Uterus (tissue), 4 donors: ENCODE results near the gene TMEM164. TPM values are rescaled to one million over a fixed set of nuclear protein-coding genes. Genes with fewer than 3 reads are reported as not detected.

Experiments used
- DNase-seq, 2 donors: peaks; one replicate each; pipeline ENCODE4 v3.0.0-alpha.2; 2019 to 2020
- H3K27ac ChIP-seq, 2 donors: fragments of 200-600 bp; sonication (generic); 1 replicate in 1 of 2; 2 replicates in 1 of 2; pipeline ENCODE4 v1.5.1; 2016 to 2018
- H3K27me3 ChIP-seq, 2 donors: fragments of 200-600 bp; sonication (generic); one replicate each; pipeline ENCODE4 v1.5.1; 2018 to 2019; ENCODE audit warnings: control low read depth in 1 of 2
- H3K36me3 ChIP-seq, 2 donors: fragments of 200-600 bp; sonication (generic); one replicate each; pipeline ENCODE4 v1.5.1; 2019; ENCODE audit warnings: control low read depth in 1 of 2
- H3K4me1 ChIP-seq, 2 donors: fragments of 200-600 bp; sonication (generic); one replicate each; pipeline ENCODE4 v1.5.1; 2018 to 2019; ENCODE audit warnings: control low read depth in 1 of 2
- H3K4me3 ChIP-seq, 2 donors: fragments of 200-600 bp; sonication (generic); 1 replicate in 1 of 2; 2 replicates in 1 of 2; pipeline ENCODE4 v1.5.1; 2018 to 2019; ENCODE audit warnings: mild to moderate bottlenecking in 1 of 2
- H3K9me3 ChIP-seq, 2 donors: fragments of 200-600 bp; sonication (generic); one replicate each; pipeline ENCODE4 v1.5.1; 2019; ENCODE audit warnings: control low read depth in 1 of 2
- POLR2A ChIP-seq, 2 donors: fragments of 450-650 bp; IDR thresholded peaks; one replicate each; pipeline ENCODE4 v1.6.1; 2016; ENCODE audit warnings: antibody characterized with exemption in 2 of 2, mild to moderate bottlenecking in 1 of 2, moderate library complexity in 1 of 2
- intact Hi-C: fragments of 100-400 bp; cut with DNase I; formaldehyde crosslinking; loops from one replicate; pipeline ENCODE4 v1.15.1; 2023; ENCODE audit warnings: low total_unique reads
- total RNA-seq, 4 donors: library from RNA; depleted of rRNA in 3 of 4; stranded (reverse); fragments of >200 nt in 3 of 4; gene quantifications; one replicate each; pipeline versions ENCODE4 v1.1.0 to v1.2.4, GENCODE V29; 2014 to 2023
- TF ChIP-seq, protein P1 (sequence below), 4 experiments: fragments of 200-600 bp in 2 of 4; fragments of 450-650 bp in 2 of 4; sonication (generic) in 2 of 4; IDR thresholded peaks; one replicate each; pipeline ENCODE4 v1.5.1; 2016 to 2019; ENCODE audit warnings: antibody characterized with exemption in 4 of 4, mild to moderate bottlenecking in 2 of 4, moderate library complexity in 1 of 4
- donor health status: DM: yes; HTN: yes; CAD: no.

TMEM164 gene
- total RNA-seq, 4 donors from 2014 or later = 3.1 to 18.9 (median 11.5) TPM

DNA sequence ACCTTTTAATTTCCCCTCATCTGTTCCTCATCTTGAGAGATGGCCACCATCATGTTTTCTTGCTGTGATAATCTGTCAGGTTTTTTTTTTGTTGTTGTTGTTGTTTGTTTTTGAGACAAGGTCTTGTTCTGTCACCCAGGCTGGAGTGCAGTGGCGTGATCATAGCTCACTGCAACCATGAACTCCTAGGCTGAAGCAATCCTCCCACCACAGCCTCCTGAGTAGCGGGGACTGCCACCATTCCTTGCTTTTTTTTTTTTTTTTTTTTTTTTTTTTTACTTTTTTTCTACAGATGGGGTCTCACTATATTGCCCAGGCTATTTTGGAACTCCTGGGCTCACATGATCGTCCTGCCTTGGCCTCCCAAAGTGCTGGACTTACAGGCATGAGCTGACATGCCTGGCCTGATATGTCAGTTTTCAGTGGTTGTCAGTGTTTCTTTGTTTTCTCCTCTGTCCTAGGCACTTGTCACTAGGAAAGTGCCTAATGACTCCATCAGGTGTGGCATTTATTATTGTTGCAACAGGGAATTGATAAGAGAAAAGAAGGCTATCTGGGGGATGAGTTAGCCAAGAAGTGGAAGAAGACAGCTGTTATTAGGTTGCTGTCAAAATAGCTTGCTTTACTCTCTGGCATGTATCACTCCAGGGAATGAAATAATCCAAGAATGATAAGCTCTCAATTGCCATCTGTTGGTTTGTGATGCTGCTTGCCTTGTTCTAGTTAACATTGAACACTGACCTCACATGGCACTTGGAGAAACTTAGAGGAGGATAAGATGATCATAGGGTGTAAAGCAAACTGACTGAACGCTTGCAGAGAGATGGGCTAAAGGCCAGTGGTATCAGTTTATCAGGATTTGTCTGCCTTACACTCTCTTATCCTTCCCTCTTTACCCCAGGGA lies 41.7 kb downstream of the TMEM164 start:
- no peak for DNase-seq
- intact Hi-C loops = no loop called here
- Histone ChIP-seq H3K4me3 (no peak overlapping the region), H3K4me1 (no peaks in the 10 kb centered on the region), H3K27me3 (no peaks in the 10 kb centered on the region), H3K9me3 (no peaks in the 10 kb centered on the region), H3K27ac (no peak overlapping the region), H3K36me3 (no peaks in the 10 kb centered on the region)
- TF ChIP-seq POLR2A (IDR thresholded peaks at IDR 0.05) = no peak
- TF ChIP-seq, protein P1, sequence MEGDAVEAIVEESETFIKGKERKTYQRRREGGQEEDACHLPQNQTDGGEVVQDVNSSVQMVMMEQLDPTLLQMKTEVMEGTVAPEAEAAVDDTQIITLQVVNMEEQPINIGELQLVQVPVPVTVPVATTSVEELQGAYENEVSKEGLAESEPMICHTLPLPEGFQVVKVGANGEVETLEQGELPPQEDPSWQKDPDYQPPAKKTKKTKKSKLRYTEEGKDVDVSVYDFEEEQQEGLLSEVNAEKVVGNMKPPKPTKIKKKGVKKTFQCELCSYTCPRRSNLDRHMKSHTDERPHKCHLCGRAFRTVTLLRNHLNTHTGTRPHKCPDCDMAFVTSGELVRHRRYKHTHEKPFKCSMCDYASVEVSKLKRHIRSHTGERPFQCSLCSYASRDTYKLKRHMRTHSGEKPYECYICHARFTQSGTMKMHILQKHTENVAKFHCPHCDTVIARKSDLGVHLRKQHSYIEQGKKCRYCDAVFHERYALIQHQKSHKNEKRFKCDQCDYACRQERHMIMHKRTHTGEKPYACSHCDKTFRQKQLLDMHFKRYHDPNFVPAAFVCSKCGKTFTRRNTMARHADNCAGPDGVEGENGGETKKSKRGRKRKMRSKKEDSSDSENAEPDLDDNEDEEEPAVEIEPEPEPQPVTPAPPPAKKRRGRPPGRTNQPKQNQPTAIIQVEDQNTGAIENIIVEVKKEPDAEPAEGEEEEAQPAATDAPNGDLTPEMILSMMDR (IDR thresholded peaks at IDR 0.05) = no peak

DNA sequence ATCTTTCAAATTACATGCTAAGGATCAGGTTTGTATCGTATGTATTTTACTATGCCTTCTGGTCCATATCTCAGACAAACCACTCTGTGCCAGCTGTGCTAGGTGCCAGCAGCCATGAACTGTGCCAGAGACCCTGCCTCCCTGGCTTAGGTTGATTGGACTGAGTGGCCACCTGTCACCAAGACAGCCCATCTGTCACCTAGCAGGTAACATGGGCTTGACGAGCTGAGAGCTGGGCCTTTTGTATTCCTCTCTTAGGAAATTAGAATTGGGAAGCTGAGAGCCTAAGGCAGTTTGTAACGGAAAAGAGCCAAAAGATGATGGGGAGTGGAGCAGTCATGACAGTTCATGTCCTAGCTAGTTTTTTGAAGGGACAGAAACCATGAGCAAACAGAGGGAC lies 42.5 kb downstream of the TMEM164 start:
- Histone ChIP-seq H3K36me3 (no peaks in the 10 kb centered on the region), H3K4me3 (no peak overlapping the region), H3K27ac (no peak overlapping the region), H3K9me3 (no peaks in the 10 kb centered on the region), H3K27me3 (no peaks in the 10 kb centered on the region), H3K4me1 (no peaks in the 10 kb centered on the region)
- intact Hi-C loops = no loop called here
- DNase-seq = no peak
- TF ChIP-seq, protein P1 (IDR thresholded peaks at IDR 0.05) = no peak
- no peak for TF ChIP-seq POLR2A (IDR thresholded peaks at IDR 0.05)

DNA sequence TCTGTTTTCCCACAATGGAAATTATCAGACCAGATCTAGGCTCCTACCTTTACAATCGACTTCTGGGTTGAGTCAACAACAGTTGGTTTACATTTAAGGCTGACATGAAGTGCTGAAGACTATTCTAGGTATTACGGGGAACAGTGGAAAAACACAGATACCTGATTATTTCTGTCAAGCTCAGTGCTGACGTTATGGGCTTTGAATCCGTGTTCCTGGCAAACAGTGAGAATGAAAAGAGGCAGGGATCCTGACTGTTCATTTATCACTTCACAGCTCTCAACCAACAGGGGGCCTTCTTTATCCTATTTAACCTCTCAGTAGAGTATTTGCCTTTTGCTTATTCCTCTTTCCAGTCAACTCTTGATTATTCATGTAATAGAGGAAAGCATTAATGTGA lies 43.1 kb downstream of the TMEM164 start:
- H3K27ac ChIP-seq = no peak overlapping the region
- no peaks in the 10 kb centered on the region for H3K4me1 ChIP-seq
- H3K36me3 ChIP-seq = no peaks in the 10 kb centered on the region
- H3K9me3 ChIP-seq = no peaks in the 10 kb centered on the region
- no peaks in the 10 kb centered on the region for H3K27me3 ChIP-seq
- TF ChIP-seq, protein P1 (IDR thresholded peaks at IDR 0.05) = no peak
- no peak for TF ChIP-seq POLR2A (IDR thresholded peaks at IDR 0.05)
- intact Hi-C loops = no loop called here
- DNase-seq = no peak
- no peak overlapping the region for H3K4me3 ChIP-seq

DNA sequence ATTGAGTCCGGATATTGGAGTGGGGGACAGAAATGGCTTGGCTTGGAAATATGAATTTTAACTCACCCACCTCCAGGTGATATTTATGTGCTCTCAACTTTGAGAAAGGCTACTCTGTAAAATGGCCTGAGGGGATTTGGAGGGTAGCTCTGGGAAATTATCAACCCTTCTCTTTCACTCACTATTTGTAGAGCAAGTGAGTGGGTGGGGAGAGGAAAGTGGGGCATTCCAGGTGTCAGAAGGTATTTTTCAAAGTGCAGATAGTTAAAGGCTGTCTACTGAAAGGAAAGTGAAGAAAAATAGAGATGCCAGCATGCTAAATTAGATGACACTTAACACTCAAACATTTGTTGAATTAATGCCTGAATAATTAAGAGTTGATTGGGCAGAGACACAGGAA lies 44.1 kb downstream of the TMEM164 start:
- no peak overlapping the region for H3K4me3 ChIP-seq
- H3K36me3 ChIP-seq = no peaks in the 10 kb centered on the region
- H3K9me3 ChIP-seq = no peaks in the 10 kb centered on the region
- TF ChIP-seq POLR2A (IDR thresholded peaks at IDR 0.05) = no peak
- TF ChIP-seq, protein P1 (IDR thresholded peaks at IDR 0.05) = no peak
- intact Hi-C loops = no loop called here
- H3K4me1 ChIP-seq = no peaks in the 10 kb centered on the region
- H3K27me3 ChIP-seq = no peaks in the 10 kb centered on the region
- DNase-seq = no peak
- H3K27ac ChIP-seq = no peak overlapping the region

DNA sequence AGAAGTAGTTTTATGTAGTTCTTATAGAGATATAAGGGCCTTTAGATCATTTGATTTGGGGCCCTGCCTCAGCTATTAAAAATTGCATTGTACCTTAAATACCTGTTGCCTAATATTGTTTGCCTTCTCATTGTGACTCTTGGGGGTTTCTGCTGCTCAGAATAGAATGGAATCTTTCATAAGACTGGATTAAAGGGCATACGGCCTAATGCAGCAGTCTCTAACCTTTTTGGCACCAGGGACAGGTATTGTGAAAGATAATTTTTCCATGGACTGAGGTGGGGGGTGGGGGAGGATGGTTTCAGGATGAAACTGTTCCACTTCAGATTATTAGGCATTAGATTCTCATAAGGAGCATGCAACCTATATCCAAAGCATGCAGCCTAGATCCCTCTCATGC lies 46.2 kb downstream of the TMEM164 start:
- intact Hi-C loops = no loop called here
- H3K9me3 ChIP-seq = no peaks in the 10 kb centered on the region
- no peak overlapping the region for H3K27ac ChIP-seq
- DNase-seq = no peak
- H3K4me1 ChIP-seq = no peaks in the 10 kb centered on the region
- TF ChIP-seq, protein P1 (IDR thresholded peaks at IDR 0.05) = no peak
- no peak for TF ChIP-seq POLR2A (IDR thresholded peaks at IDR 0.05)
- H3K4me3 ChIP-seq = no peak overlapping the region
- no peaks in the 10 kb centered on the region for H3K36me3 ChIP-seq
- H3K27me3 ChIP-seq = no peaks in the 10 kb centered on the region
